Esophagus squamous epithelium (tissue), 5 donors: ENCODE results near the gene GPR31. TPM values are rescaled to one million over a fixed set of nuclear protein-coding genes. Genes with fewer than 3 reads are reported as not detected.

Source experiments
- DNase-seq: peaks from one replicate; lab custom pipeline; 2025; lab: John Stamatoyannopoulos, UW
- H3K27ac ChIP-seq, 4 donors: fragments of 200-600 bp; sonication (generic); one replicate each; pipeline ENCODE4 v1.5.1; 2016 to 2019; ENCODE audit warnings: mild to moderate bottlenecking in 1 of 4
- H3K27me3 ChIP-seq, 4 donors: fragments of 200-600 bp; sonication (generic); 1 replicate in 3 of 4; 2 replicates in 1 of 4; pipeline versions ENCODE4 v1.5.1 to v1.6.0; 2017 to 2021; ENCODE audit warnings: antibody characterized with exemption in 1 of 4
- H3K36me3 ChIP-seq, 3 donors: fragments of 200-600 bp; sonication (generic); one replicate each; pipeline ENCODE4 v1.5.1; 2016 to 2019
- H3K4me1 ChIP-seq, 3 donors: fragments of 200-600 bp; sonication (generic); one replicate each; pipeline ENCODE4 v1.5.1; 2017 to 2019
- H3K4me3 ChIP-seq, 4 donors: fragments of 200-600 bp; sonication (generic); 1 replicate in 3 of 4; 2 replicates in 1 of 4; pipeline ENCODE4 v1.5.1; 2016 to 2019; ENCODE audit warnings: mild to moderate bottlenecking in 2 of 4, moderate library complexity in 1 of 4
- H3K9me3 ChIP-seq, 3 donors: fragments of 200-600 bp; sonication (generic); one replicate each; pipeline ENCODE4 v1.5.1; 2016 to 2019
- POLR2A ChIP-seq, 4 donors: fragments of 450-650 bp; IDR thresholded peaks; one replicate each; pipeline ENCODE4 v1.6.1; 2017; ENCODE audit warnings: antibody characterized with exemption in 4 of 4, mild to moderate bottlenecking in 4 of 4, moderate library complexity in 3 of 4
- WGBS, 2 donors: methylation state at CpG; one replicate each; pipeline ENCODE4 v1.1.5; 2018; 5-methylcytosine and 5-hydroxymethylcytosine counted together
- intact Hi-C: fragments of 100-400 bp; cut with DNase I; formaldehyde crosslinking; loops from one replicate; pipeline ENCODE4 v1.15.0; 2022
- total RNA-seq, 4 donors: library from RNA; depleted of rRNA; stranded (reverse); fragments of >200 nt; gene quantifications; one replicate each; pipeline ENCODE4 v1.1.0, GENCODE V29; 2016
- TF ChIP-seq, protein P1 (sequence below), 6 experiments: fragments of 450-650 bp in 4 of 6; fragments of 200-600 bp in 2 of 6; sonication (generic) in 2 of 6; IDR thresholded peaks; one replicate each; pipeline ENCODE4 v1.5.1; 2016 to 2019; ENCODE audit warnings: antibody characterized with exemption in 6 of 6, mild to moderate bottlenecking in 4 of 6, moderate library complexity in 4 of 6
- donor health status: DM: yes; HTN: yes; CAD: no.

GPR31 gene
- total RNA-seq, 4 donors from 2014 or later, result not detected

DNA sequence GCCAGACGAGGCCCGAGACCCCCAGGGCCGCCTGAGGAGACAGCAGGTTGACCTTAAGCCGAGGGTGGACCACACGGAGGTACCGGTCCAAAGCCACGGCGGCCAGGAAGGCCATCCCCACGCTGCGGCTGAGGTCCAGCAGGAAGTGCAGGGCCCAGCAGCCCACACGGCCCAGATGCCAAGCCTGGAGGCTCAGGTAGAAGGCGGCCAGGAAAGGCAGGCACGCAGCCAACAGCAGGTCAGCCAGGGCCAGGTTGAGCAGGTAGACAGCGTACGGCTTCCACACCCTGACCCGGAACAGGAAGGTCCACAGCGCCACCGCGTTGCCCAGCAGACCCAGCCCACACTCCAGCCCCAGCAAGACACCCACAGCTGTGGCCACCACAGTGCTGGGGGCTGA, 366 bp downstream of the GPR31 start:
- Histone ChIP-seq H3K4me3 (no peak overlapping the region), H3K4me1 (no peaks in the 10 kb centered on the region), H3K27me3 (peaks cover 0 to 12% (median 0%) of the 10 kb centered on the region in 4 donors), H3K36me3 (no peaks in the 10 kb centered on the region), H3K9me3 (no peaks in the 10 kb centered on the region), H3K27ac (no peak overlapping the region)
- no peak for DNase-seq
- TF ChIP-seq, protein P1, sequence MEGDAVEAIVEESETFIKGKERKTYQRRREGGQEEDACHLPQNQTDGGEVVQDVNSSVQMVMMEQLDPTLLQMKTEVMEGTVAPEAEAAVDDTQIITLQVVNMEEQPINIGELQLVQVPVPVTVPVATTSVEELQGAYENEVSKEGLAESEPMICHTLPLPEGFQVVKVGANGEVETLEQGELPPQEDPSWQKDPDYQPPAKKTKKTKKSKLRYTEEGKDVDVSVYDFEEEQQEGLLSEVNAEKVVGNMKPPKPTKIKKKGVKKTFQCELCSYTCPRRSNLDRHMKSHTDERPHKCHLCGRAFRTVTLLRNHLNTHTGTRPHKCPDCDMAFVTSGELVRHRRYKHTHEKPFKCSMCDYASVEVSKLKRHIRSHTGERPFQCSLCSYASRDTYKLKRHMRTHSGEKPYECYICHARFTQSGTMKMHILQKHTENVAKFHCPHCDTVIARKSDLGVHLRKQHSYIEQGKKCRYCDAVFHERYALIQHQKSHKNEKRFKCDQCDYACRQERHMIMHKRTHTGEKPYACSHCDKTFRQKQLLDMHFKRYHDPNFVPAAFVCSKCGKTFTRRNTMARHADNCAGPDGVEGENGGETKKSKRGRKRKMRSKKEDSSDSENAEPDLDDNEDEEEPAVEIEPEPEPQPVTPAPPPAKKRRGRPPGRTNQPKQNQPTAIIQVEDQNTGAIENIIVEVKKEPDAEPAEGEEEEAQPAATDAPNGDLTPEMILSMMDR (IDR thresholded peaks at IDR 0.05), result no peak
- TF ChIP-seq POLR2A (IDR thresholded peaks at IDR 0.05), result no peak
- WGBS, 2 donors, result 89% methylated on average over 3 to 5 of the region's 19 CpGs
- intact Hi-C loops, result no loop called here

DNA sequence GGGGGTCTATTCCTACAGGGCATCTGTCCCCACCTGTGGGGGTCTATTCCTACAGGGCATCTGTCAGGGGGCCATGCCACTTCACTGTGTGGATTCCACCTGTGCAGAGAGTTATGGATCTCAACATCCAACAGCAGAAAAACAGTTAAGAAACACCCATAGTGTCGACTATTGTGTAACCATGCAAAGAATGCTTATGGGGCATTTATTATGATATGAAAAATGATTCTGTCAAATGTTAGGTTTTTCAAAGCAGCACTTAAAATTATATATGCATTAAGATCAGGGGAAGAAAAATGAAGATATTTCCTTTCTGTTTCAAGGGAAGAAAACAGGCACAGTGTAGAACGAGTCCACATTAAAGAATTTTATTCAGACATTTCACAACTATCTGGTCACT, 2.9 kb downstream of the GPR31 start:
- Histone ChIP-seq H3K27me3 (peaks cover 0 to 25% (median 0%) of the 10 kb centered on the region in 4 donors), H3K9me3 (no peaks in the 10 kb centered on the region), H3K27ac (no peak overlapping the region), H3K4me3 (no peak overlapping the region), H3K4me1 (no peaks in the 10 kb centered on the region), H3K36me3 (no peaks in the 10 kb centered on the region)
- WGBS, 2 donors, result 27 to 36% methylated on average over 2 of the region's 2 CpGs
- TF ChIP-seq POLR2A (IDR thresholded peaks at IDR 0.05), result no peak
- TF ChIP-seq, protein P1 (IDR thresholded peaks at IDR 0.05), result no peak
- DNase-seq, result no peak
- intact Hi-C loops, result no loop called here

DNA sequence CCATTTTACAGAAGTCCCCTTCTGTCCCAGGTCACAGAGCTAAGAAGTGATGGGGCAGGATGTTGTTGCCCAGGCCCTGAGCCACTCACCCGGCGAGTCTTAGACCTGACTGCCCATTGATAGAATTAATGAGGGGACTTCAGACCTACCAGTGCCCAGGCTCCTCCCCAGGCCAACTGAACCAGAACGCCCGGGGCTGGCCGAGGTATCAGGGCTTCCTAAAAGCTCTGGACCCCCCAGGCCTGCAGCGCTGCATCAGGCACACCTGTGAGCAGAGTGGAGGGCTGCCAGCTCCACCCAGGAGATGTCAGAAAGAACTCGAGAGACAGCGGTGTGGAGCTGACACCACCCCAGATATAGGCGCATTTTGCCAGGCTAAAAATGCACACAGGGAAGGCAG, 3.5 kb downstream of the GPR31 start:
- H3K4me3 ChIP-seq, result no peak overlapping the region
- H3K4me1 ChIP-seq, result no peaks in the 10 kb centered on the region
- TF ChIP-seq, protein P1 (IDR thresholded peaks at IDR 0.05), result no peak
- TF ChIP-seq POLR2A (IDR thresholded peaks at IDR 0.05), result no peak
- no peak overlapping the region for H3K27ac ChIP-seq
- intact Hi-C loops, result no loop called here
- H3K36me3 ChIP-seq, result no peaks in the 10 kb centered on the region
- no peak for DNase-seq
- H3K9me3 ChIP-seq, result no peaks in the 10 kb centered on the region
- 55 to 88% methylated on average over 4 to 7 of the region's 9 CpGs for WGBS, 2 donors
- H3K27me3 ChIP-seq, result peaks cover 0 to 28% (median 0%) of the 10 kb centered on the region in 4 donors

DNA sequence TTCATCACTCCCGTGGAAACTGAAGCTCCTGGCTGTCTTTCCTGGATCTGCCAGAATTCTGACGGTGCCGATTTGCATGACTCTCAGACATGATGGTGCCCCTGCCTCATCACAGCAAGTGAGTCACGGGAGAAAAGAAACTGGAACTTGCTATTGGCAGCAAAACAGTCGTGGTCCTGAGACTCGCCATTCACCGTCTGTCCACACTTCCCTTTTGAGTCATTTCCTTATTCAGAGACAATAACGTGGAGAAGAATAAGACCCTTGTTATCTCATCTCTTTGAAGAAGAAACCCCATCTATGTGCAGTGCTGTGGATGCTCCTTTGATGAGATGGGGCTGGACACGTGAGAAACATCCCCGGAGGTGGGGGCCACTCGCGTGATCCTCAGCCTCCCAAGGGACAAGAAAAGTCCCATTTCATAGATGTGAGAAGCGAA, 4.2 kb downstream of the GPR31 start:
- Histone ChIP-seq H3K4me1 (no peaks in the 10 kb centered on the region), H3K9me3 (no peaks in the 10 kb centered on the region), H3K36me3 (no peaks in the 10 kb centered on the region), H3K27me3 (peaks cover 0 to 36% (median 0%) of the 10 kb centered on the region in 4 donors), H3K27ac (no peak overlapping the region), H3K4me3 (peak overlapping the region in 2 of 4 donors; percentile 9 to 35)
- intact Hi-C loops, result no loop called here
- TF ChIP-seq POLR2A (IDR thresholded peaks at IDR 0.05), result no peak
- TF ChIP-seq, protein P1 (IDR thresholded peaks at IDR 0.05), result no peak
- no peak for DNase-seq
- WGBS, 2 donors, result 39 to 57% methylated on average over 13 of the region's 13 CpGs

DNA sequence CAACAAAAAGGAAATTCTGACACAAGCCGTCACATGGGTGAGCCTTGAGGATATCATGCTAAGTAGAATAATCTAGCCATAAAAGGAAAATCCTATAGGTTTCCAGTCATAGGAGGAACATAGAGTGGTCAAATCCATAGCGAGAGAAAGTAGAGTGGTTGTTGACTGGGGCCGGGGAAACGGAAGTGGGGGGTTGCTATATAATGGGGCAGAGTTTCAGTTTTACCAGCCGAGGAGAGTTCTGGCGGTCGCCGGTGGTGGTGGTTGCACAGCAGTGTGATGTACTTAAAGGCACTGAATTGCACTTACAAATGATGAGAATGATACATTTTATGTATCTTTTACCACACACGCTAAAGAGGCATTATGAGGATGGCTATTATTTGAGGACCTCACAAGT, 4.9 kb downstream of the GPR31 start:
- intact Hi-C loops, result no loop called here
- TF ChIP-seq POLR2A (IDR thresholded peaks at IDR 0.05), result no peak
- TF ChIP-seq, protein P1 (IDR thresholded peaks at IDR 0.05), result no peak
- 83 to 89% methylated on average over 9 of the region's 9 CpGs for WGBS, 2 donors
- no peaks in the 10 kb centered on the region for H3K36me3 ChIP-seq
- H3K27ac ChIP-seq, result no peak overlapping the region
- no peaks in the 10 kb centered on the region for H3K9me3 ChIP-seq
- H3K4me1 ChIP-seq, result no peaks in the 10 kb centered on the region
- peak overlapping the region in 1 of 4 donors; percentile 35 for H3K4me3 ChIP-seq
- no peak for DNase-seq
- H3K27me3 ChIP-seq, result peaks cover 0 to 43% (median 2%) of the 10 kb centered on the region in 4 donors
